GM23338 (cell line): Measurements from ENCODE around the gene HEPACAM2. TPM values are rescaled to one million over a fixed set of nuclear protein-coding genes. Genes with fewer than 3 reads are reported as not detected.

Experiments
- ATAC-seq: fragments of 200-7000 bp; cut with Tn5 transposase; 3 replicates; pipeline ENCODE4 v1.9.1; 2020
- DNase-seq: peaks from one replicate; pipeline ENCODE4 v3.0.0-alpha.2; 2015; ENCODE audit warnings: low spot score
- H2AFZ ChIP-seq: fragments of 200-600 bp; sonication (generic); 2 replicates; pipeline ENCODE4 v1.8.0; 2016; ENCODE audit warnings: antibody characterized with exemption, mild to moderate bottlenecking, moderate library complexity
- H3F3A ChIP-seq: fragments of 200-600 bp; sonication (generic); replicated peaks from 2 replicates; pipeline ENCODE4 v1.8.0; 2017; ENCODE audit warnings: antibody characterized with exemption, mixed run types, low read depth
- H3K27ac ChIP-seq: fragments of 200-600 bp; sonication (generic); 2 replicates; pipeline ENCODE4 v1.6.1; 2016; ENCODE audit warnings: low read depth
- H3K27me3 ChIP-seq: fragments of 200-600 bp; sonication (generic); 2 replicates; pipeline ENCODE4 v1.8.0; 2016; ENCODE audit warnings: mild to moderate bottlenecking, mixed run types, moderate library complexity; ENCODE audit not compliant: insufficient read depth
- H3K36me3 ChIP-seq: fragments of 200-600 bp; sonication (generic); 2 replicates; pipeline ENCODE4 v1.8.0; 2016; ENCODE audit warnings: mild to moderate bottlenecking; ENCODE audit not compliant: insufficient read depth
- H3K4me1 ChIP-seq: fragments of 200-600 bp; sonication (generic); 2 replicates; pipeline ENCODE4 v1.8.0; 2016; ENCODE audit warnings: mild to moderate bottlenecking, moderate library complexity; ENCODE audit not compliant: insufficient read depth
- H3K4me2 ChIP-seq: fragments of 200-600 bp; sonication (generic); 2 replicates; pipeline ENCODE4 v1.7.1; 2017; ENCODE audit warnings: mixed run types
- H3K4me3 ChIP-seq: fragments of 200-600 bp; sonication (generic); 2 replicates; pipeline ENCODE4 v1.6.1; 2016; ENCODE audit warnings: mixed run types
- H3K79me2 ChIP-seq: fragments of 200-600 bp; sonication (generic); replicated peaks from 2 replicates; pipeline ENCODE4 v1.8.0; 2017; ENCODE audit warnings: mild to moderate bottlenecking; ENCODE audit not compliant: insufficient read depth
- H3K9me2 ChIP-seq: fragments of 200-600 bp; sonication (generic); 2 replicates; pipeline ENCODE4 v1.8.0; 2017; ENCODE audit not compliant: insufficient read depth
- H4K20me1 ChIP-seq: fragments of 200-600 bp; sonication (generic); replicated peaks from 2 replicates; pipeline ENCODE4 v1.8.0; 2017; ENCODE audit warnings: mild to moderate bottlenecking; ENCODE audit not compliant: insufficient read depth
- H3K27ac Mint-ChIP-seq: 2 replicates; pipeline ENCODE4 v1.8.0; 2020; ENCODE audit warnings: inconsistent platforms, mild to moderate bottlenecking, moderate library complexity, mixed read lengths
- H3K27me3 Mint-ChIP-seq: 3 replicates; pipeline ENCODE4 v1.8.0; 2022; ENCODE audit warnings: low read depth, mild to moderate bottlenecking, moderate library complexity, mixed read lengths, inconsistent platforms; ENCODE audit not compliant: insufficient read depth, poor library complexity
- H3K36me3 Mint-ChIP-seq: 3 replicates; pipeline ENCODE4 v1.8.0; 2021; ENCODE audit warnings: low read depth, mild to moderate bottlenecking, inconsistent platforms, moderate library complexity, mixed read lengths
- H3K4me1 Mint-ChIP-seq: 3 replicates; pipeline ENCODE4 v1.8.0; 2020; ENCODE audit warnings: mild to moderate bottlenecking, inconsistent platforms, mixed read lengths
- H3K4me3 Mint-ChIP-seq: 3 replicates; pipeline ENCODE4 v1.8.0; 2021; ENCODE audit warnings: moderate library complexity, mild to moderate bottlenecking, inconsistent platforms, mixed read lengths
- H3K9me3 Mint-ChIP-seq: 3 replicates; pipeline ENCODE4 v1.8.0; 2020; ENCODE audit warnings: moderate library complexity, mild to moderate bottlenecking, inconsistent platforms, mixed read lengths
- NANOG ChIP-seq: IDR thresholded peaks from 2 replicates; pipeline ENCODE4 v1.6.1; 2016; ENCODE audit warnings: antibody characterized with exemption, borderline replicate concordance
- POLR2AphosphoS5 ChIP-seq: IDR thresholded peaks from 2 replicates; pipeline ENCODE4 v1.6.1; 2016; ENCODE audit warnings: antibody characterized with exemption, low read depth
- ZNF462 ChIP-seq: fragments of 250-450 bp; sonication (Bioruptor Pico); IDR thresholded peaks from 2 replicates; pipeline ENCODE4 v1.5.0; 2020; ENCODE audit warnings: mild to moderate bottlenecking, moderate library complexity
- polyA plus RNA-seq: library from polyadenylated mRNA; unstranded; fragments of >200 nt; fragmentation: Nextera tagmentation; extraction: Ambion mirVana; gene quantifications from 2 replicates; pipeline ENCODE4 v1.2.1, GENCODE V29; 2016
- total RNA-seq: library from RNA; depleted of rRNA; stranded (reverse); fragments of >200 nt; shearing (Covaris generic); gene quantifications from 2 replicates; pipeline ENCODE4 v1.2.3, GENCODE V29; 2014
- TF ChIP-seq, protein P1 (sequence below), 2 experiments: fragments of 200-600 bp in 1 of 2; sonication (generic) in 1 of 2; conservative IDR thresholded peaks; 2 replicates each; pipeline versions ENCODE4 v1.5.1 to v1.6.1; 2016 to 2017; ENCODE audit warnings: antibody characterized with exemption in 2 of 2, low read depth in 2 of 2, mild to moderate bottlenecking in 2 of 2, moderate library complexity in 1 of 2

HEPACAM2 gene
- total and polyA plus RNA-seq, 2 experiments from 2014 or later: not detected

GRCh38 chr7:93161181-93161762 lies 65.0 kb downstream of the HEPACAM2 start:
- Mint-ChIP-seq H3K27me3 (peaks cover 2% of the 10 kb centered on the region), H3K36me3 (no peaks in the 10 kb centered on the region), H3K27ac (no peak overlapping the region), H3K4me1 (no peaks in the 10 kb centered on the region), H3K4me3 (no peak overlapping the region), H3K9me3 (peaks cover 4% of the 10 kb centered on the region; the same call in 1 of the 3 replicates)
- TF ChIP-seq ZNF462 (CRISPR knock-in tag): no peak
- no peak for TF ChIP-seq NANOG
- TF ChIP-seq, protein P1, sequence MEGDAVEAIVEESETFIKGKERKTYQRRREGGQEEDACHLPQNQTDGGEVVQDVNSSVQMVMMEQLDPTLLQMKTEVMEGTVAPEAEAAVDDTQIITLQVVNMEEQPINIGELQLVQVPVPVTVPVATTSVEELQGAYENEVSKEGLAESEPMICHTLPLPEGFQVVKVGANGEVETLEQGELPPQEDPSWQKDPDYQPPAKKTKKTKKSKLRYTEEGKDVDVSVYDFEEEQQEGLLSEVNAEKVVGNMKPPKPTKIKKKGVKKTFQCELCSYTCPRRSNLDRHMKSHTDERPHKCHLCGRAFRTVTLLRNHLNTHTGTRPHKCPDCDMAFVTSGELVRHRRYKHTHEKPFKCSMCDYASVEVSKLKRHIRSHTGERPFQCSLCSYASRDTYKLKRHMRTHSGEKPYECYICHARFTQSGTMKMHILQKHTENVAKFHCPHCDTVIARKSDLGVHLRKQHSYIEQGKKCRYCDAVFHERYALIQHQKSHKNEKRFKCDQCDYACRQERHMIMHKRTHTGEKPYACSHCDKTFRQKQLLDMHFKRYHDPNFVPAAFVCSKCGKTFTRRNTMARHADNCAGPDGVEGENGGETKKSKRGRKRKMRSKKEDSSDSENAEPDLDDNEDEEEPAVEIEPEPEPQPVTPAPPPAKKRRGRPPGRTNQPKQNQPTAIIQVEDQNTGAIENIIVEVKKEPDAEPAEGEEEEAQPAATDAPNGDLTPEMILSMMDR (conservative IDR thresholded peaks at IDR 0.05; ENCODE audit: low read depth in 2 of 2): no peak
- TF ChIP-seq POLR2AphosphoS5: no peak
- H2AFZ ChIP-seq: no peak overlapping the region
- H3K4me3 ChIP-seq: no peak overlapping the region
- H3K36me3 ChIP-seq: no peaks in the 10 kb centered on the region
- no peaks in the 10 kb centered on the region for H3K79me2 ChIP-seq
- no peak overlapping the region for H3K27ac ChIP-seq
- H3F3A ChIP-seq: no peaks in the 10 kb centered on the region
- ATAC-seq (no peak), DNase-seq (no peak)
- H3K27me3 ChIP-seq: no peaks in the 10 kb centered on the region
- H3K4me2 ChIP-seq: no peak overlapping the region
- no peaks in the 10 kb centered on the region for H3K9me2 ChIP-seq
- no peaks in the 10 kb centered on the region for H4K20me1 ChIP-seq
- no peaks in the 10 kb centered on the region for H3K4me1 ChIP-seq
